Activated naive CD8-positive, alpha-beta T cell treated with anti-CD3 and anti-CD28 coated beads, Interleukin-2, amount 50 U/mL, for 24 hours (primary cell): ENCODE measurements around the gene SPI1.

Source experiments
- ATAC-seq: fragments of 150-1000 bp; cut with Tn5 transposase; one replicate; pipeline ENCODE4 v1.10.0; 2021
- DNase-seq: peaks from one replicate; pipeline ENCODE4 v3.0.0; 2021
- H3K27ac Mint-ChIP-seq: one replicate; pipeline ENCODE4 v1.8.0; 2021; ENCODE audit warnings: mild to moderate bottlenecking, mixed read lengths
- H3K27me3 Mint-ChIP-seq: one replicate; pipeline ENCODE4 v1.8.0; 2021; ENCODE audit warnings: mixed read lengths
- H3K36me3 Mint-ChIP-seq: one replicate; pipeline ENCODE4 v1.8.0; 2021; ENCODE audit warnings: low read depth, mixed read lengths
- H3K4me1 Mint-ChIP-seq: one replicate; pipeline ENCODE4 v1.8.0; 2021; ENCODE audit warnings: mixed read lengths
- H3K4me3 Mint-ChIP-seq: one replicate; pipeline ENCODE4 v1.8.0; 2021; ENCODE audit warnings: mild to moderate bottlenecking, moderate library complexity, mixed read lengths
- H3K9me3 Mint-ChIP-seq: one replicate; pipeline ENCODE4 v1.8.0; 2021; ENCODE audit warnings: mixed read lengths

Gene SPI1

DNA sequence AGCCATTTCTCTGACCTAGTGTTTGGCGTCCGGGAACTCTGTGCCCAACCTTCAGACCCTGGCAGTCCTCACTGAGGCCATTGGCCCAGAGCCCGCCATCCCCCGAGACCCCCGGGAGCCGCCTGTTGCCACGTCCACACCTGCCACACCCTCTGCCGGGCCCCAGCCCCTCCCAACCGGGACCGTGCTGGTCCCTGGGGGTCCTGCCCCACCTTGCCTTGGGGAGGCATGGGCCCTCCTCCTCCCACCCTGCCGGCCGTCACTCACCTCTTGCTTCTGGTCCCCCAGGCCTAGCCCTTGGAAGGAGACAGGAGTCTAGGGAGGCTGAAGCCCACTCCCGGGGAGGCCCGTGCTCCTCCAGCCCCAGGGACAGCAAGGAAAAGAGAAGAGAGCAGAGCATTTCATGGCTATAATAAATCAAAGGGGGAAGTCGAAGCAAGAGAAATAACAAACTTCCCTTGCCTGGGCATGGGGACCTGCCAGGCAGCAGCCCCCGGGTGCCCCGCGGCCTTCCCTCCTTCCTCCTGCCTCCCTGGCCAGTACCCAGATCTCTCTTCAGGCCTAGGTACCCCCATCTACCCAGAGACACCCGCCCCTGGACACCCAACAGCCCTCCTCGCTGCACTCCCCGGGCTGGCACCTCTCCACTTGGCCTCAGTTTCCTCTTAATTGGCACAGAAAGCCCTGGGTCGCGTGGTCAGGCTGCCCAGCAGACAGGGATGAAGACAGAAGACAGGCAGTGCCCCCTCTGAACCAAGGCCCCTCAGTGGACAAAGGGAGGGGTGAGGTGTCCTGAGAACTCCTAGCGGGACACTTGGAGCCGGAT, 17.1 kb upstream of the SPI1 start:
- Mint-ChIP-seq H3K36me3 (no peaks in the 10 kb centered on the region), H3K27ac (peak overlapping the region; percentile 83), H3K9me3 (no peaks in the 10 kb centered on the region), H3K4me3 (no peak overlapping the region), H3K27me3 (no peaks in the 10 kb centered on the region), H3K4me1 (peaks cover 38% of the 10 kb centered on the region)
- no peak for DNase-seq
- no peak for ATAC-seq

DNA sequence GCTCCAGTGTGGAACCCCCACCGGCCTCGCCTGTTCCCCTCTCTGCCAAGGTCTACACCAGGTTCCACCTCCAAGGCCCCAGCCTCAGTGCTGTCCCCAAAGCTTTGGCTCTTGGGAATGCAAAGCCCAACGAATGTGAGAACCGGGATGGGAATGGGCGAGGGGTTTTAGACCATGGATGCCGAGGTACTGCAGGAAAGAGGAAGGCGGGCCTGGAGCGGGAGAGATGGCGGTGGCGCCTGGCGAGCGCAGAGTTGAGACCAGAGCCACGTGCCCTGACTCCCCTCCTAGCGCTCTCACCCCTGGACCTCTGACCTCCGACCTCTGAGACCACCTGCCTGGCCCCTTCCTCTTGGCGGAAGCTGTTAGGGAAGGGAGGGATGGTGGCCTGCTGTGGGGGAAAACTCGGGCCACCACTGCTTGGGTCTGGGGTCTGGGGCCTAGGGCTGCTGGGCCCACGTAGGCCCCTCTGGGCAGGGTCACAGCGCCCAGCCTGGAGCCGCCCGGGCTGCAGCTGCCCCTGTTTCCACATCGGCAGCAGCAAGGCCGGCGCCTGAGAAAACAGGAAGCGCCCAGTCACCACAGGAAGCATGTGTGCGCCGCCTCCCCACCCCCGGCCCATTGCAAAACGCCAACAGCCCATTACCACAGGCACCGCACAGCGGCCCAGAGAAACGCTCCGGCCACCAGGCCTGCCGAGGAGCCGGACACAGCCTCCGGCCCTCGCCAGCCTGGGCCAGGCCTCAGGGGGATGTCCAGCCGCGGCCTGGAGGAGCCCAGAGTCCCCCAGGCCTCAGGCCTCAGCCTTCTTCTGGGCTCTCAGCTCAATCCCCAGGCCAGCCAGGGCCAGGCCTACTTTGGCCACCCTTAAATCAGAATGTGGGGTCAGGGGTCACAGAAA, 16.2 kb upstream of the SPI1 start:
- ATAC-seq (peak; percentile 56), DNase-seq (peak; percentile 66)
- H3K27me3 Mint-ChIP-seq: no peaks in the 10 kb centered on the region
- H3K9me3 Mint-ChIP-seq: no peaks in the 10 kb centered on the region
- peak overlapping the region; percentile 83 for H3K27ac Mint-ChIP-seq
- H3K36me3 Mint-ChIP-seq: no peaks in the 10 kb centered on the region
- peaks cover 41% of the 10 kb centered on the region for H3K4me1 Mint-ChIP-seq
- peak overlapping the region; percentile 55 for H3K4me3 Mint-ChIP-seq

DNA sequence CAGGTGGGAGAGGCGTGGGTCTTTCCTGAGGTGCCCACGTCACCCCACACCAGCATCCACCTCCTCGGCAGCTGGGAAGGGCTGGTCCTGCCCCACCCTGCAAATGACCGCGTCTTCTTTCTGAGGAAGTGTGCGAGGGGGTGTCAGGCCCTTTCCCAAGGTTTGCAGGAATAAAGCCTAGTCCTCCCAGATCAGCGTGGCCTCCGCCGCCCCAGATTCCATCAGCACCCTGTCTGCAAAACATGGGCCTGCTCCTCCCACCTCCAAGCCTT, 15.6 kb upstream of the SPI1 start:
- Mint-ChIP-seq H3K4me3 (peak overlapping the region; percentile 55), H3K27ac (peak overlapping the region; percentile 83), H3K9me3 (no peaks in the 10 kb centered on the region), H3K4me1 (peaks cover 43% of the 10 kb centered on the region), H3K36me3 (no peaks in the 10 kb centered on the region), H3K27me3 (no peaks in the 10 kb centered on the region)
- ATAC-seq: no peak
- no peak for DNase-seq

GRCh38 chr11:47393163-47394049, 15.1 kb upstream of the SPI1 start:
- no peak overlapping the region for H3K4me3 Mint-ChIP-seq
- DNase-seq (no peak), ATAC-seq (no peak)
- H3K9me3 Mint-ChIP-seq: no peaks in the 10 kb centered on the region
- peak overlapping the region; percentile 83 for H3K27ac Mint-ChIP-seq
- H3K36me3 Mint-ChIP-seq: no peaks in the 10 kb centered on the region
- no peaks in the 10 kb centered on the region for H3K27me3 Mint-ChIP-seq
- H3K4me1 Mint-ChIP-seq: peaks cover 46% of the 10 kb centered on the region

DNA sequence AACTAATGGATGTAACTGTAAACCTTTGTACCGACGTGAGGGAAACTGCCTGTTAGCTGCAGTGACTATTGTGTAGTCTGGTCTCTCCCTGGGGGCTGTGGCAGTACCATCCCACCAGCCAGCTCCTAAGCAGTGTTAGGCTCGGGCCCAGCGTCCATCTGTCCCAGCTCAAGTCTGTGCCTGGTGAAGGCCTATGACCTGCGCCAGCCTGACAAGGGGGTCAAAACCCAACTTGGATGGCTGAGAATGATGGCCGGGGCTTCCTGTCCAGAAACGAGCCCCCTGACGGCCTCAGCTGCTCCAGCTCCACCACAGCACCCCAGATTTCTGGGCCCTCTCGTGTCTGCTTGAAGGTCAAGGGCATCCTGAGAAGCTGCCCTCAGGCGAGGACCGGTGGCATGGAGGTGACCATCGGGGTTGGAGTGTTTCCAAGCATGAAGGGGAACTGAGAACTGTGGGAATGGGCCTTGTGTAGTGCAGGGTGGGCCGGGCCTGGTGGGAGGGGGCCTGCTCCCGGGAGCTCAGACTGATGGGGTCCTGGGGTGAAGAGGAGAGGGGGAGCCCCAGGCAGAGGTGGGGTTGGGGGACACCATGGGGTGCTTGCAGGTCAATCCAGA, 14.3 kb upstream of the SPI1 start:
- no peaks in the 10 kb centered on the region for H3K9me3 Mint-ChIP-seq
- H3K36me3 Mint-ChIP-seq: no peaks in the 10 kb centered on the region
- no peak overlapping the region for H3K27ac Mint-ChIP-seq
- H3K4me1 Mint-ChIP-seq: peaks cover 50% of the 10 kb centered on the region
- no peak for ATAC-seq
- no peaks in the 10 kb centered on the region for H3K27me3 Mint-ChIP-seq
- DNase-seq: no peak
- H3K4me3 Mint-ChIP-seq: no peak overlapping the region

- Mint-ChIP-seq H3K27ac (peak overlapping the region; percentile 11), H3K27me3 (no peaks in the 10 kb centered on the region), H3K4me3 (no peak overlapping the region), H3K36me3 (no peaks in the 10 kb centered on the region), H3K4me1 (peaks cover 50% of the 10 kb centered on the region), H3K9me3 (no peaks in the 10 kb centered on the region)
- ATAC-seq (no peak), DNase-seq (no peak)
Observed at GRCh38 chr11:47391711-47392432, 13.5 kb upstream of the SPI1 start.

DNA sequence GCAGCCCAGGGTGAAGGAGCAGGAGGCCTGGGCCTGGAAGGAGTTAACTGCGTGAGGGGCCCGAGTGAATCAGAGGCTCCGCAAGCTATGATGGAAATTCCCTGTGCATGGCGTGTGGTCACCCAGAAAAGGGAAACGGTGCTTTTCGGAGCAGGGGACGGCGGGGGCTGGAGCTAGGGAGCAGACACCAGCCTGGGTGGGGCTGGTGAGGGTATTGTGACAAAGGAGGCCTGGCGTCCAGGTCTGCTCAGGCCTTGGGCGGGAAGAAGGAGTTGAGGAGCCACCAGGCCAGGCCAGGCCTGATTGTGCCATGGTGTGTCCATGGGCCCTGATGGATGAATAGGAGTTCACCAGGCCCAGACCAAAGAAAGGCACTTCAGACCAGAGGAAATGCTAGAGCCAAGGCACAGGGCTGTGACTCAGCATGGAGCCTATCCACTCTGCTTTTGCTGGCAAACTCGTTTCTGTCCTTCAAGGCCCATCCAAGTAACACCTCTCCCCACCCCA, 12.8 kb upstream of the SPI1 start:
- Mint-ChIP-seq H3K27me3 (no peaks in the 10 kb centered on the region), H3K27ac (no peak overlapping the region), H3K4me3 (no peak overlapping the region), H3K4me1 (peaks cover 50% of the 10 kb centered on the region), H3K9me3 (no peaks in the 10 kb centered on the region), H3K36me3 (no peaks in the 10 kb centered on the region)
- DNase-seq: no peak
- no peak for ATAC-seq

DNA sequence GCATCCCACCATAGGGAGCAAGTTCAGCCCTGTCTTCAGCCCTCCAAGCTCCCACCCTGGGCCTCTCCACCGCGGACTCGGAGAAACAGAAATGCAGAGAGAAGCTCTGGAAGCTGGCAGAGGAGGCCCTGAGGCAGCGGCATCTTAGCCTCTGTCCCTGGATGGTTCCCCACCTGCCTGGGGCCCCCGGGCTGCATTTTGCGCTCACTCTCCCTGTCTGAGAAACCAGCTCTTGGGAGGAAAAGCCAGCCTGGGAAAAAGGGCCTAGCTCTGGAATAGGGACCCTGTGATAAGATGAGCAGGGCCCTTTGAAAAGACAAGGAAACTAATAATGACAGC, 12.0 kb upstream of the SPI1 start:
- H3K9me3 Mint-ChIP-seq: no peaks in the 10 kb centered on the region
- no peaks in the 10 kb centered on the region for H3K36me3 Mint-ChIP-seq
- DNase-seq (no peak), ATAC-seq (no peak)
- no peaks in the 10 kb centered on the region for H3K27me3 Mint-ChIP-seq
- H3K4me1 Mint-ChIP-seq: peaks cover 46% of the 10 kb centered on the region
- no peak overlapping the region for H3K27ac Mint-ChIP-seq
- H3K4me3 Mint-ChIP-seq: no peak overlapping the region

- ATAC-seq (no peak), DNase-seq (no peak)
- peaks cover 43% of the 10 kb centered on the region for H3K4me1 Mint-ChIP-seq
- no peaks in the 10 kb centered on the region for H3K27me3 Mint-ChIP-seq
- no peaks in the 10 kb centered on the region for H3K36me3 Mint-ChIP-seq
- no peaks in the 10 kb centered on the region for H3K9me3 Mint-ChIP-seq
- peak overlapping the region; percentile 31 for H3K27ac Mint-ChIP-seq
- H3K4me3 Mint-ChIP-seq: no peak overlapping the region
Observed at GRCh38 chr11:47389577-47390421, 11.5 kb upstream of the SPI1 start.

- DNase-seq: no peak
- ATAC-seq: no peak
- Mint-ChIP-seq H3K27me3 (no peaks in the 10 kb centered on the region), H3K9me3 (no peaks in the 10 kb centered on the region), H3K36me3 (no peaks in the 10 kb centered on the region), H3K27ac (peak overlapping the region; percentile 31), H3K4me3 (no peak overlapping the region), H3K4me1 (peaks cover 37% of the 10 kb centered on the region)
Observed at GRCh38 chr11:47388697-47389576, 10.6 kb upstream of the SPI1 start.

DNA sequence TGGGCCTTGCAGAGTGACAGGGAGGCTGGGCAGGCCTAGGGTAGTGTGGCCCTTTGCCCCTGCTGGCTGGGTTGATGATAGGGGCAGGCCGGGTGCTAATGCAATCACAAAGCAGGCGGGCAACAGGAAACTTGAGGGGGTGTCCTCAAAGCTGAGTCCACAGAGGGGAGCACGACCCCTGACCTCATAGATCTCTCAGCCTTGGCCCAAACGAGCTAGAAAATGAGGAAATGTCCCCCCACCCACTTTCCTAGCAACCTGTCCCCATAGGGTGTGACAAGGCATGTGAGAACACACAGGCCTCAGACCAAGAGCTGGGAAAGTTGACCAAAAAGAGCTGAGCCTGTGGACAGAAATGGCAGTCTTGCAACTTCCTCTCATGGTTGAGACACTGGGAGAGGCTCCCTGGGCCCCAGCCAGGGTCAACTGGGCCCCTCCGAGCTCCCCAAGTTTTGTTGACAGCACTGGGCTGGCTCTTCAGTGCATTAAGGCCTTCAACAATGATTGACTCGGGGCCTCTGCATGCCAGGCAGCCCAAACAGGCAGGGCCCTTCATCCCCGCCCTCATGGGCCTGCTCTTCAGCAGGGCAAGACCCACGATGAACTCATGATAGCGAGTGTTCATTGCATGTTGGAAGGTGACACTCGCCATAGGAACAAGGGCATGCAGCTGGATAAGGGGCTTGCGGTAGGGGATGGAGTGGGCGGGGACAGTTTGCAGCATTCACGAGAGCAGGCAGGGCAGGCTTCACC, 9.8 kb upstream of the SPI1 start:
- no peaks in the 10 kb centered on the region for H3K36me3 Mint-ChIP-seq
- ATAC-seq: peak; percentile 58
- no peaks in the 10 kb centered on the region for H3K27me3 Mint-ChIP-seq
- no peak overlapping the region for H3K4me3 Mint-ChIP-seq
- H3K27ac Mint-ChIP-seq: peak overlapping the region; percentile 31
- H3K9me3 Mint-ChIP-seq: no peaks in the 10 kb centered on the region
- peaks cover 31% of the 10 kb centered on the region for H3K4me1 Mint-ChIP-seq
- no peak for DNase-seq

DNA sequence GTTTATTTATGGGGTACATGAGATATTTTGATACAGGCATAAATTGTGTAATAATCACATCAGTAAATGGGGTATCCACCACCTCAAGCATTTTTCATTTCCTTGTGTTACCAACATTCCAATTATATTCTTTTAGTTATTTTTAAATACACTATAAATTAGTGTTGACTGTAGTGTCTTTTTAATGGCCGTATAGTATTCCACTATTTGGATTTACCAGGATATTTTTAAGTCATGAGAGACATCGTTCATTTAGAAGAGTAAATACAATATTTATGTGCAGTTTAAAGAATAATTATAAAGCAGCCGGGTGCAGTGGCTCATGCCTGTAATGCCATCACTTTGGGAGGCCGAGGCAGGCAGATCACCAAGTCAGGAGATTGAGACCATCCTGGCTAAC, 6.2 kb upstream of the SPI1 start:
- Mint-ChIP-seq H3K4me3 (no peak overlapping the region), H3K36me3 (no peaks in the 10 kb centered on the region), H3K27me3 (no peaks in the 10 kb centered on the region), H3K4me1 (peaks cover 17% of the 10 kb centered on the region), H3K9me3 (no peaks in the 10 kb centered on the region), H3K27ac (no peak overlapping the region)
- DNase-seq: no peak
- no peak for ATAC-seq
